ENCODE measurements around the gene LZTR1.
"Not testable (repeated sequence)": the region's sequence is repeated elsewhere in the genome, so short reads cannot be mapped to it uniquely, and the experiment has no call there.

- not testable (repeated sequence) for TF ChIP-seq EP300 (IDR thresholded peaks at IDR 0.05)
- TF ChIP-seq, protein P1, sequence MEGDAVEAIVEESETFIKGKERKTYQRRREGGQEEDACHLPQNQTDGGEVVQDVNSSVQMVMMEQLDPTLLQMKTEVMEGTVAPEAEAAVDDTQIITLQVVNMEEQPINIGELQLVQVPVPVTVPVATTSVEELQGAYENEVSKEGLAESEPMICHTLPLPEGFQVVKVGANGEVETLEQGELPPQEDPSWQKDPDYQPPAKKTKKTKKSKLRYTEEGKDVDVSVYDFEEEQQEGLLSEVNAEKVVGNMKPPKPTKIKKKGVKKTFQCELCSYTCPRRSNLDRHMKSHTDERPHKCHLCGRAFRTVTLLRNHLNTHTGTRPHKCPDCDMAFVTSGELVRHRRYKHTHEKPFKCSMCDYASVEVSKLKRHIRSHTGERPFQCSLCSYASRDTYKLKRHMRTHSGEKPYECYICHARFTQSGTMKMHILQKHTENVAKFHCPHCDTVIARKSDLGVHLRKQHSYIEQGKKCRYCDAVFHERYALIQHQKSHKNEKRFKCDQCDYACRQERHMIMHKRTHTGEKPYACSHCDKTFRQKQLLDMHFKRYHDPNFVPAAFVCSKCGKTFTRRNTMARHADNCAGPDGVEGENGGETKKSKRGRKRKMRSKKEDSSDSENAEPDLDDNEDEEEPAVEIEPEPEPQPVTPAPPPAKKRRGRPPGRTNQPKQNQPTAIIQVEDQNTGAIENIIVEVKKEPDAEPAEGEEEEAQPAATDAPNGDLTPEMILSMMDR (IDR thresholded peaks at IDR 0.05), result not testable (repeated sequence)
Measured at GRCh38 chr22:20935049-20935448, 47.0 kb upstream of the LZTR1 start.

Data from sigmoid colon (tissue), 4 donors.